ENCODE results near the gene TIMP2.
A peak's percentile ranks its signal among the peaks of the same experiment; 100 is the strongest.

TIMP2 gene

GRCh38 chr17:78929908-78930775, 5.0 kb upstream of the TIMP2 start:
- no peak for DNase-seq (ENCODE audit: low read depth)
- no peak overlapping the region for H3K4me3 ChIP-seq (replicated peaks; ENCODE audit: low read depth, low read length)
- TF ChIP-seq CTCF (IDR thresholded peaks at IDR 0.05; ENCODE audit: low read length, missing control alignments): no peak

GRCh38 chr17:78925662-78926555, 722 bp upstream of the TIMP2 start:
- peak overlapping the region; percentile 84 for H3K4me3 ChIP-seq (replicated peaks; ENCODE audit: low read depth, low read length)
- DNase-seq (ENCODE audit: low read depth): peak; percentile 86
- TF ChIP-seq CTCF (IDR thresholded peaks at IDR 0.05; ENCODE audit: low read length, missing control alignments): no peak

- H3K4me3 ChIP-seq (replicated peaks; ENCODE audit: low read depth, low read length): peak overlapping the region; percentile 84
- DNase-seq (ENCODE audit: low read depth): no peak
- TF ChIP-seq CTCF (IDR thresholded peaks at IDR 0.05; ENCODE audit: low read length, missing control alignments): no peak
Observed at GRCh38 chr17:78924481-78925151, 571 bp downstream of the TIMP2 start.

GRCh38 chr17:78923660-78924453, 1.3 kb downstream of the TIMP2 start:
- no peak for TF ChIP-seq CTCF (IDR thresholded peaks at IDR 0.05; ENCODE audit: low read length, missing control alignments)
- DNase-seq (ENCODE audit: low read depth): no peak
- peak overlapping the region; percentile 84 for H3K4me3 ChIP-seq (replicated peaks; ENCODE audit: low read depth, low read length)

- peak overlapping the region; percentile 84 for H3K4me3 ChIP-seq (replicated peaks; ENCODE audit: low read depth, low read length)
- no peak for DNase-seq (ENCODE audit: low read depth)
- TF ChIP-seq CTCF (IDR thresholded peaks at IDR 0.05; ENCODE audit: low read length, missing control alignments): no peak
Observed at GRCh38 chr17:78922816-78923498, 2.2 kb downstream of the TIMP2 start.

Data from fibroblast of pulmonary artery (primary cell).